Measurements from ENCODE around the gene POLRMT.
A peak's percentile ranks its signal among the peaks of the same experiment; 100 is the strongest.

POLRMT gene

DNA sequence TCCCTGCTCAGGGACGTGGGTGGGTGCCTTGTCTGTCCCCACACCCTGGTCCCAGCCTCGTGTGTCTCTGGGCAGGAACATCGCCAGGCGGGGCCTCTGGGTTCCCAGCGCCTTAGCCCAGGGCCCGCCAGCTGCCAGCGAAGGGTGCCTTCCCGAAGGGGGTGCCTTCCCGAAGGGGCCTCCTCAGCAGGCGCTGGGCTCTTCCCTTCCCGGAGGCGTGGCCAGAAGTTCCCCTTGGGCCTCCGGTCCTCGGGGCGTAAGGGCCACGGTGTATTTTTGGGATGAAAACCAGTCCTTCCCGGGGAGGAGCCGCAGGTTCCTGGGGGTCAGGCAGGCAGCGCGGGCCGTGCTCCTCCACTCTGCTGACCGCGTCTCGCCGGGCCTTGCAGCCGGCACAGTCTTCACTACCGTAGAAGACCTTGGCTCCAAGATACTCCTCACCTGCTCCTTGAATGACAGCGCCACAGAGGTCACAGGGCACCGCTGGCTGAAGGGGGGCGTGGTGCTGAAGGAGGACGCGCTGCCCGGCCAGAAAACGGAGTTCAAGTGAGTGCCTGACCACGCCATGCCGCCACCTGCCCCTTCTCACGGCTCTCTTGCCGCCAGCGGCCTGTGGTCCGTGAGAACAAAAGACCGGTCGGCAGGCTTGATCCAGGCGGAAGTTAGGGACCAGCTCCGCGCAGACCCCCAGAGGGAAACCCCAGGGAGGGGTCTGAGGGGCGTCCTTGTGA is 54.1 kb downstream of the POLRMT start:
- DNase-seq (ENCODE audit: low read depth, low spot score): no peak

DNA sequence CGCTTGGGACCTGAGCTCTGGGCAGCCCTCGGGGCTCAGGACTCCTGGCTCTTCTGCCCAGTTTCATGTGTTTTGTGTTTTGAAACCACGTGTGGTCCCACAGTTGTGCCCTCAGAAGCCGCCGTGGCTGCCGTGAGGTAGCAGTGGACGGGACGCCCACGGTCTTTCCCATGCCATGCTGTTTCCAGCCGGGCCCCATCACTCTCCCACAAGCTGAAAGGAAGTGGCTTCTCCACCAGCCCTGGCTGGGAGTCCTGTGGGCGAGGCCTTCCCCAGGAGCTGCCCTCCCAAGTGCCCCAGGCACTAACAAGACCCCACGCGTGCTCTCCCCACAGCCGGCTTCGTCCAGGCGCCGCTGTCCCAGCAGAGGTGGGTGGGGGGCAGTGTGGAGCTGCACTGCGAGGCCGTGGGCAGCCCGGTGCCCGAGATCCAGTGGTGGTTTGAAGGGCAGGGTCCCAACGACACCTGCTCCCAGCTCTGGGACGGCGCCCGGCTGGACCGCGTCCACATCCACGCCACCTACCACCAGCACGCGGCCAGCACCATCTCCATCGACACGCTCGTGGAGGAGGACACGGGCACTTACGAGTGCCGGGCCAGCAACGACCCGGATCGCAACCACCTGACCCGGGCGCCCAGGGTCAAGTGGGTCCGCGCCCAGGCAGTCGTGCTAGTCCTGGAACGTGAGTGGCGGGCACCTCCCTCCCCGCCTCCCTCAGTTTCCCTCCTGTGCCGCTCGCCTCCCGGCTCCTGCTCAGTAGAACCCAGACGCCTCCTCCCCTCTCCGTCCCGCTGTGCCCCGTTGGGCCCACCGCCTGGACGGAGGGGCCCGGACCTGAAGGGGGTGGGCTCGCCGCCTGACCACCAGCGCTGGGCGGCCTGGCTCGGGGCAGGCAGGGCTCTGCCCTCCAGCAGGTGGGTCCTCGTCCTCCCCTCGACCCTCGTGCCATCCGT is 55.6 kb downstream of the POLRMT start:
- no peak for DNase-seq (ENCODE audit: low read depth, low spot score)

DNA sequence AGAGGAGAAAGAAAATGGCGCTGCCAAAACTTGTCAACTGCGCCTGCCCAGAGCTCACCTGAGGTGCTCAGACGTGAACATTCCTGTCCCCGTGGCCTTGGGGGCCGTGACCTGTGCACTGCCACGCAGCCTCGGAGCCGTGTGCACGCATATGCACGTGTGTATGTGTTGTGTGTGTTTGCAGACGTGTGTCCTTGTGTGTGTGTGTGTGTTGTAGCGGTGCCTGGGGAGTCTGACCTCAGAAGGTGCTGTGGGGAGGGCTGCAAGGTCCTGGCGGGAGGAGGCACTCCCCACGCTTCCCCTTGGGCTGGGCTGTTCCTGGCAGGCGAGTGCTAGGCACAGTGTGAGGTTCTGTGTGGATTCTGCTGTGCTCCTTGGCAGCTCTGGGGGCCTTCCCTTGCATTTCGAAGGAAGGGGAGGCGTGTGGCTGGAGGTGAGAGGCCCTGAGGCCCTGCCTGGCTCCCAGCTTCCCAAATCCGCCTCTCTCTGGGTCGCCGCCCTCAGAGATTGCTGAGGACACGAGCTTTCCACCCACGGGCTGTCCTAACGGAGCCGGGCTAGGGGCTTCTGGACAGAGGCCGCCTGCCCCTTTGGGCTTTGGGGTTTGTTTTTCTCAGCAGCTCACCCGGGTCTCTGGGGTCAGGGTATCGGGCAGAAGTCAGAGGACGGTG is 56.4 kb downstream of the POLRMT start:
- DNase-seq (ENCODE audit: low read depth, low spot score): no peak

DNA sequence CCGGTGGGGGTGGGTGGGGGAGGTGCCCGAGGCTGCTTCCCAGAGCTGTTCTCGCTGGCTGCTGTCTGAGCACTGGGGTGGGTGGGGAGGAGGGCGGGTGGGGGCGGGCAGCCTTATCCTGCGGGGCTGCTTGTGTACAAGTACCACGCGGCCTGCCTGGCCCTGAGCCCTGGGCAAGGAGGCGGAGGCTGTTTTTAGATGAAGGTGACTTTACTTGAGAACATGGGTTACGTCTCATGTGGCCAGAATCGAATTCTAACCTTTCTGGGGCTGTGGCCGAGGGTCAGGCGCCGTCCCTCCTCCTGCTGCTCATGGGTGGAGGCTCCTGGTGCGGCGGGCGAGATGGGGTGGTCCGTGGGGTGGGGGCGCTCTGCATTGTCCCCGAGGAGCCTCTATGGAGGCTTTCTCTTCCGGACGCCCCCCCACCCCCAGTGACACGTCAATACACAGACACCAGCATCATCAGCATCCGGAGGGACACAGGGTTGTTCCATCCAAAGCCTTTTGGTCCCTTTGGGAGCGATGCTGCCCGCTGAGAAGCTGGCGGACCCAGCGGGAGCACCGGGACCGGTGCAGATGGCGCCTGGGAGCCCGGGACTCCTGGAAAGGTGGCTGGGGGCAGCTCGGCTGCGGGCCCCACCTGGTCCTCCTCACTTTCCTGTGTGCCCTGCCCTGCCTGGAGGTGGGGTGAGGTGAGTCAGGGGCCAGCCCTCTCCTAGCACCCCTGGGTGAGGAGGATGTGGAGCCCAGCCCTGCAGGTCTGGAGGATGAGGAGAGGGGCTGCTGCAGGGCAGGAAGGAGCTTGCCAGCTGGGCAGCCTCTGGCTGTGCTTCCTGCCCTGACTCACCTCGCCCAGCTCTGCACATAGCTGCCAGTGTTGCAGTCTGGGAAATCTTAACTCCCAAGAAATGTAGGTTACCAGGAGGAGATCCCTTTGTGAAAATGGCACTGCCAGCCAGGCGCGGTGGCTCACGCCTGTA is 57.5 kb downstream of the POLRMT start:
- peak; percentile 73 for DNase-seq (ENCODE audit: low read depth, low spot score)

DNA sequence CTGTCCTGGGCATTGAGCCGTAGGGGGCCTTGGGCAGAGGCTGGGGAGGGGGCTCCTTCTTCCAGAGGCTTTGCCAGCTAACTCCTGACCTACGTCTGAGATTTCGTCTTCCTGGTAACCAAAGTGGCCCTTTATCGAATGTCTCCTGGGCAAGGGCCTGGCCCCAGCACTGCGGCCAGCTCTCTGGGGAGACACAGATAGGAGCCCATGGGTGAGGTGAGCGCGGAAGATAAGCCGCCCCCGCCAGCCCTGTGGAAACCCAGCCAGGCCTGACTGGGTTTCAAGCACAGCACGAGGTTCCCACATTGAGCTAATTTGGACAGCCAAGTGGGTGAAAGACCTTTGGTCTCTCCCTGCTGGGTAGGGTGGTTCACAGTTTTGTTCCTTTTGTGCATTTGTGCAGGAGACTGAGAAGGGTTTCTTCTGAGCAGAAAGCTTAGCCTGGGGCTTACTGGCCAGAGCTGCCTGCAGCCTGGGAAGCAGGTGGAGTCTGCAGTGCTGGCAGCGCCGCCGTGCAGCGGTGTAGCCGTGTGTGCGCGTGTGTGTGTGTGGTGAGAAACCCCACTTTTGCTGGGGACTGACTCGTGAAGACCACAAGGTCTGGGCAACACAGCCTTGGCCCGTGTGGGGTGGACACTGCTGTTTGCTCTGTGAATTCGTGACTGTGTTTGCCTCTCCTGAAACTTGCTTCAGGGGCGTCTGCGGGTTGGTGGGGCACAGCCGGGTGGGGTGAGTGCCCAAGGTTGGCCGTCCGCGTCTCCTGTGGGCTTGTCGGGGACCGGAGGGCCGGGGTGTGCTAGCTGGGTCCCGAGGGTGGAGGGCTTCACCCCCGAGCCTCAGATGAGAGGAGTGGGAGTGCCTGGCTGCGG is 58.4 kb downstream of the POLRMT start:
- DNase-seq (ENCODE audit: low read depth, low spot score): peak; percentile 74

DNA sequence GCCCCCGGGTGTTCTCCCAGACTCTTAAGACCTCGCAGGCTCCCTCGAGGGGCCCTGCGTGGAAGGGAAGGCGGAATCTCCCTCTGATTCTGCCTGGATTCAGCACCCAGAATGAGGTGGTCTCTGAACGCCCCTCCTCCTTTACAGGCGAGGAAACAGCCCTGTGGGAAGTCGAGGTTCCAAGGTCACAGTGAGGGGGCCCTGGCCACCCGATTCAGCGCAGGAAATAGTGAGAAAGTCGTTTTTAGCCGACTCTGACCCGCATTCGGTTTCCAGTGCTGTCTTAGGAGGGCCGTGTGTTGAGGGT is 59.9 kb downstream of the POLRMT start:
- DNase-seq (ENCODE audit: low read depth, low spot score): no peak

DNA sequence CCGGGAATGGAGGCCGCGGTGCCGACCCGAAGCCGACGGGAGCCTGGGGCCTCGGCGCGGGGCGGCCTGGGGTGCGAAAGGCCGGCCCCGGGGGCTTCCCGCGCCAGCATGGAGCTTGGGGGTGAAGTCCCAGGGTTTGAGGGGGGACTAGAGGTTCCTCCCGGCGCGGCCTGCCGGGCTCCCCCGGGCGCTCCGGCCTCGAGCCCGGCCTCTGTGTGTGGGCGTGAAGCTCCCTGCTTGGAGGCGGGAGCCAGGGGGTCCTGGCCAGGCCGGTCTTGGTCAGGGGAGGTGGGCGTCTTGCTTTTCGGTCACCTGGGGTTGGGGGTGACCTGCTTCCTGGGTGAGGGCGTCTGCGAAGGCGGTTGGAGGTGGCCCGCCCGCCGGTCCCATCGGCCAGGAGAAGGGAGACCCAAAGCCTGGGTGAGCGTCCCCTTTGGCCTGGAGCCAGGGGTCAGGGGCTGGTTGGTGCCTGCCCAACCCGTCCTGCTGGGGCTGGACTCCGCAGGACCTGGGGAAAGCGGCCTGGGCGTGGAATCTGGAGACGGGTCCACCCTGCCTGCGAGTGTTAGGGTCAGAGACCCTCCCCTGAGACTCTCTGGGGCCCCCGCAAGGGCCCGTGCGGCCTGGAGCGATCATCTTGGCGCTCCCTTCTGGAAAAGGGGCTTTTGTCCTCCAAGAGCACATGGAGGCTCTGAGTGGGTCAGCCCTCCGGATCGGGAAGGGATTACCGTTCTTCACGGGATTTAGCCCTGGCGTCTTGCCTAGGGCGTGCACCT is 60.4 kb downstream of the POLRMT start:
- DNase-seq (ENCODE audit: low read depth, low spot score): peak; percentile 73

DNA sequence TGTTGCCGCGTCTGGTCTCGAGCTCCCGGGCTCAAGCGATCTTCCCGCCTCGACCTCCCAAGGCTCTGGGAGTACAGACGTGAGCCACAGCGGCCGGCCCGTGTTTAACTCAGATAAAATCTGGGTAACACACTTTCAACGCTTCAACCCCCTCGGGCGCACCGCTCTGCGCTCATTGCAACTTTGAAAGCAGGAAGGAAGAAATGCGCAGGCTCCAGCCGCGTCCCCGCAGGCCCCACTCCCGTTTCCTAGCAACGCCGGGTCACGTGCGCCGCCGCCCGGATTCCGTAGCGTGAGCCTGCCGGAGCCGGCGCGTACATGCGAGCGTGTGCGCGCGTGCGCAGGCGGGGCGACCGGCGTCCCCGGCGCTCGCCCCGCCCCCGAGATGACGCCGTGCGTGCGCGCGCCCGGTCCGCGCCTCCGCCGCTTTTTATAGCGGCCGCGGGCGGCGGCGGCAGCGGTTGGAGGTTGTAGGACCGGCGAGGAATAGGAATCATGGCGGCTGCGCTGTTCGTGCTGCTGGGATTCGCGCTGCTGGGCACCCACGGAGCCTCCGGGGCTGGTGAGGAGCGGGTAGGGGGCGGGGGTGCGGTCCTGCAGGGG is 61.1 kb downstream of the POLRMT start, which contains the start of gene BSG:
Gene BSG, plus strand, starts transcription at position 457 of the 603 bp plus-strand sequence. Its CDS starts 39 bp downstream, at position 496.
- DNase-seq (ENCODE audit: low read depth, low spot score): peak; percentile 100

DNA sequence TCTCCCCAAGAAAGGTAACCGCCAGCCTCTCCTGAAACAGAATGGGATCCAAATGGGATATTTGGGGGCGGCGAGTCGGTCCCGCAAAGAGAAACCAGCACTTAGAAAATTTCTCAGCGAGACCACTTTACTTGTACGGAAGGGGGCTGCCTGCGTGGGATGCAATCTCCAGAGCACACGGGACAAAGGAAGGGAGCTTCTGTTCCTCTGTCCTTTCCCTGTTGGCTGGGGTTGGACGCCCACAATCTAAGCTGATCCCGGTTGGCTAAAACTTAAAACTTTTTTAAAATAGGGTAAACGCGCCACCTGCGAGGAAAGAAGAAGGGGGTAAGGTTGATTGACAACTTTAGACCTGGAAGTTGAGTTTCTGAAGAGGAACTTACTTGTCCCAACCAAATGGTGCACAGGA is 61.8 kb downstream of the POLRMT start:
- peak; percentile 45 for DNase-seq (ENCODE audit: low read depth, low spot score)

DNA sequence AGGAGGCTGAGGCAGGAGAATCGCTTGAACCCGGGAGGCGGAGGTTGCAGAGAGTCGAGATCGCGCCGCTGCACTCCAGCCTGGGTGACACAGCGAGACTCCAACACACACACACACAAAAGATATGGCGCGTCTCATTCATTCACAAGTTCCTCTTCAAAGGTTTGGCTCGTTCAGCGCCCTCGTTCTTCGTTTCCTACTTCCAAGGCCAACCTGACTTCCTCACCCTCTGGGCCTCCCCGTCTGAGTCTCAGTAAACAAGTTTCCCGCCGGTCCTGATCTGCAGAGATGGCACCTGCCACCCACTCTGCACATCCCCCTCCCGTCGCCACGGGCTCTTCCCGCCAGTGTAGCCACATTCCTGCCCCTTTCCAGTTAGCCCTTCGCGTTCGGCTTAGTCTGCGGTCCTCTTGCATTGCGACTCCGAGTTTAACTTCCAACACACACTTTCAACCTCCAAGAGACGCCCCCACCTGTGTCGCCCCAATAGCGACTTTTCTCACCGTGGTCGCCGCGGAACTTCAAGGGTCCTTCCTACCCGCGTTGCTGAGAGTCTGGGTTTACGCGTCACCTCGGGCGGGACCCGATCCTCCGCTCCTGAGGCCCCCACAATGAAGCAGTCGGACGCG is 62.3 kb downstream of the POLRMT start:
- peak; percentile 45 for DNase-seq (ENCODE audit: low read depth, low spot score)

DNA sequence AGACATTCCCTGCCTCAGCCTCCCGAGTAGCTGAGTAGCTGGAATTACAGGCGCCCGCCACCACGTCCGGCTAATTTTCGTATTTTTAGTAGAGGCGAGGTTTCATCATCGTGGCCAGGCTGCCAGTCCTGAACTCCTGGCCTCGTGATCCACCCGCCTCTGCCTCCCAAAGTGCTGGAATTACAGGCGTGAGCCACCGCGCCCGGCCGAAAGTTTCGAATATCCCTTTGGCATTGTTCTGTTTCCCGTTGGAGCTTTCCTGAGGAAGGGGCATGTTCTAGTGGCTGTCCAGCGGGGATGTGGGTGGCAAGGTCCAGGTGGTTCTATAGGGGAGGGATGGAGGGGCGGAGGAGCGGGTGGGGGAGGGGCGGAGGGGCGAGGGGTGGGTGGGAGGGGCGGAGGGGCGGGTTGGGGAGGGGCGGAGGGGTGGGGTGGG is 63.1 kb downstream of the POLRMT start:
- DNase-seq (ENCODE audit: low read depth, low spot score): no peak

DNA sequence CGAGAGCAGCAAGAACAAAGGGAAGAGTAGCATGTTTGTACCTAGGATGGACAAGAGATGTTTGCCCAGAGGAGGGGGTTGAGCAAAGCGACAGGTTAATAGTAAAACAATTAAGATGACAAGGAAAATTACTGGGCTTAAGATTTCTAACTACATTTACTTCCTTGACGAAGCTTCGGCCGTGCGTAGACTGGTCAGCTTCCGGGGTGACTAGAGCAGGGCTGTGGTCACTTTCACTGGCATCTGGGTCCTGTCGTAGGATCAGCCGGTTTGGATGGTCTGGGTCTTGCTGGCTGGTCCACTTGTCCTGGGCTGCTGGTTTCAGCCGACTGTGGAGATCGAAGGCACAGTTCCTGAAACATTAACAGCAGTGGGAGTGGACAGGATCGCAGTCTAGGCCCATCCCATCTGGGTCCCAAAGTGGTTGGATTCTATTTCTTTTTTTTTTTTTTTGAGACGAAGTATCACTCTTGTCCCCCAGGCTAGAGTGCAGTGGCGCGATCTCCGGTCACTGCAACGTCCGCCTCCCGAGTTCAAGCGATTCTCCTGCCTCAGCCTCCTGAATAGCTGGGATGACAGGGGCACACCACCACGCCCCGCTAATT is 65.9 kb downstream of the POLRMT start:
- DNase-seq (ENCODE audit: low read depth, low spot score): no peak

Measured in astrocyte of the hippocampus (primary cell).